B cell (primary cell): ENCODE data around the gene BAHCC1. TPM values are rescaled to one million over a fixed set of nuclear protein-coding genes. Genes with fewer than 3 reads are reported as not detected.

Experiments
- ATAC-seq: fragments of 200-7000 bp; cut with Tn5 transposase; one replicate; pipeline ENCODE4 v1.10.0; 2021; ENCODE audit warnings: low read depth, mild to moderate bottlenecking, moderate number of reproducible peaks, moderate library complexity
- CTCF ChIA-PET: fragments of 350-600 bp; sonication (Branson Sonifier 250); formaldehyde crosslinking; loops from one replicate; lab custom pipeline; 2021; ENCODE audit warnings: antibody characterized with exemption, inconsistent platforms; lab: Charles Lee
- POLR2A ChIA-PET: fragments of 350-600 bp; sonication (Branson Sonifier 250); formaldehyde crosslinking; loops from one replicate; lab custom pipeline; 2021; ENCODE audit warnings: antibody characterized with exemption; lab: Charles Lee
- DNase-seq: peaks from one replicate; pipeline ENCODE4 v3.0.0; 2013
- H2AFZ ChIP-seq: 2 replicates; pipeline ENCODE4 v1.6.1; 2012; ENCODE audit warnings: mild to moderate bottlenecking, low read depth, low read length; ENCODE audit not compliant: insufficient read depth, poor library complexity, severe bottlenecking
- H3K27ac ChIP-seq, 2 donors: 1 replicate in 1 of 2; 2 replicates in 1 of 2; pipeline ENCODE4 v1.5.1; 2012 to 2013; ENCODE audit warnings: low read length in 2 of 2, mild to moderate bottlenecking in 2 of 2, moderate library complexity in 1 of 2
- H3K27me3 ChIP-seq, 4 experiments: fragments of 200-600 bp in 1 of 4; sonication (generic) in 1 of 4; replicated peaks in 1 of 4; 1 replicate in 2 of 4; 2 replicates in 2 of 4; pipeline versions ENCODE4 v1.6.1 to v1.7.0; 2013 to 2016; ENCODE audit warnings: low read length in 3 of 4, mild to moderate bottlenecking in 2 of 4, mixed read lengths in 1 of 4, moderate library complexity in 1 of 4; ENCODE audit not compliant: insufficient read depth in 4 of 4, control insufficient read depth in 3 of 4; ENCODE audit errors: control extremely low read depth in 1 of 4
- H3K36me3 ChIP-seq, 2 experiments: replicated peaks in 1 of 2; 1 replicate in 1 of 2; 2 replicates in 1 of 2; pipeline versions ENCODE4 v1.6.1 to v1.7.1; 2013; ENCODE audit warnings: low read length in 1 of 2; ENCODE audit not compliant: insufficient read depth in 2 of 2, control insufficient read depth in 1 of 2; ENCODE audit errors: control extremely low read depth in 1 of 2, extremely low read depth in 1 of 2
- H3K4me1 ChIP-seq, 2 donors: fragments of 200-600 bp in 1 of 2; sonication (generic) in 1 of 2; 1 replicate in 1 of 2; 2 replicates in 1 of 2; pipeline versions ENCODE4 v1.5.1 to v1.6.1; 2013 to 2017; ENCODE audit warnings: low read length in 2 of 2; ENCODE audit not compliant: control insufficient read depth in 2 of 2, insufficient read depth in 2 of 2
- H3K4me2 ChIP-seq: replicated peaks from 2 replicates; pipeline ENCODE3; 2012; ENCODE audit warnings: mild to moderate bottlenecking, low read depth, low read length; ENCODE audit not compliant: poor library complexity, severe bottlenecking
- H3K4me3 ChIP-seq, 5 experiments: fragments of 200-600 bp in 1 of 5; sonication (generic) in 1 of 5; 1 replicate in 3 of 5; 2 replicates in 2 of 5; pipeline versions ENCODE4 v1.5.1 to v1.7.0; 2011 to 2016; ENCODE audit warnings: low read length in 4 of 5, mild to moderate bottlenecking in 4 of 5, low read depth in 2 of 5, control low read depth in 1 of 5, moderate library complexity in 1 of 5; ENCODE audit not compliant: insufficient read depth in 1 of 5; ENCODE audit errors: control extremely low read depth in 1 of 5, extremely low read depth in 1 of 5
- H3K79me2 ChIP-seq: fragments of 200-600 bp; sonication (generic); one replicate; pipeline ENCODE4 v1.6.0; 2016; ENCODE audit warnings: low read length; ENCODE audit not compliant: control insufficient read depth, insufficient read depth
- H3K9ac ChIP-seq: fragments of 200-600 bp; sonication (generic); 2 replicates; pipeline ENCODE4 v1.6.1; 2017; ENCODE audit warnings: mild to moderate bottlenecking, low read length, moderate library complexity
- H3K9me3 ChIP-seq, 3 donors: one replicate each; pipeline versions ENCODE4 v1.6.1 to v1.7.1; 2013; ENCODE audit warnings: low read length in 2 of 3; ENCODE audit not compliant: control insufficient read depth in 2 of 3, insufficient read depth in 1 of 3; ENCODE audit errors: control extremely low read depth in 1 of 3
- H4K20me1 ChIP-seq: 2 replicates; pipeline ENCODE4 v1.6.0; 2012; ENCODE audit warnings: mild to moderate bottlenecking, low read length; ENCODE audit not compliant: insufficient read depth, control insufficient read depth, poor library complexity, severe bottlenecking
- H3K27ac Mint-ChIP-seq: one replicate; pipeline ENCODE4 v1.8.0; 2021; ENCODE audit warnings: mixed read lengths
- H3K27me3 Mint-ChIP-seq: one replicate; pipeline ENCODE4 v1.8.0; 2021; ENCODE audit warnings: mixed read lengths
- H3K4me1 Mint-ChIP-seq: one replicate; pipeline ENCODE4 v1.8.0; 2021; ENCODE audit warnings: mixed read lengths
- H3K4me3 Mint-ChIP-seq: one replicate; pipeline ENCODE4 v1.8.0; 2021; ENCODE audit warnings: mixed read lengths
- H3K9me3 Mint-ChIP-seq: one replicate; pipeline ENCODE4 v1.8.0; 2022; ENCODE audit warnings: mixed read lengths; ENCODE audit not compliant: insufficient read depth
- EZH2 ChIP-seq: IDR thresholded peaks from 2 replicates; pipeline ENCODE4 v1.6.1; 2012; ENCODE audit warnings: borderline replicate concordance, low read depth, mild to moderate bottlenecking, moderate library complexity, low read length; ENCODE audit not compliant: insufficient read depth, poor library complexity, severe bottlenecking
- WGBS: methylation state at CpG from one replicate; pipeline ENCODE4 v1.1.5; 2013; ENCODE audit warnings: missing lambda C conversion rate; ENCODE audit not compliant: insufficient coverage; 5-methylcytosine and 5-hydroxymethylcytosine counted together
- intact Hi-C: fragments of 100-400 bp; cut with micrococcal nuclease; formaldehyde crosslinking; loops from one replicate; pipeline ENCODE4 v1.10.0; 2022
- polyA plus RNA-seq: library from polyadenylated mRNA; depleted of rRNA; stranded (reverse); fragments of >200 nt; gene quantifications from 2 replicates; pipeline ENCODE4 v1.2.3, GENCODE V29; 2012
- total RNA-seq, 2 donors: library from RNA; stranded (reverse); fragments of 120-200 nt in 1 of 2; gene quantifications; 1 replicate in 1 of 2; 2 replicates in 1 of 2; pipeline versions ENCODE4 v1.2.3 to v1.2.4, GENCODE V29; 2013 to 2022
- TF ChIP-seq, protein P1 (sequence below): fragments of 200-600 bp; IDR thresholded peaks from one replicate; pipeline ENCODE4 v1.8.0; 2022; ENCODE audit warnings: antibody characterized with exemption, mild to moderate bottlenecking

BAHCC1 gene
- total and polyA plus RNA-seq, 2 donors (not counting 1 experiment from before 2014, with no cell fraction given), result 0.12 to 0.48 TPM

DNA sequence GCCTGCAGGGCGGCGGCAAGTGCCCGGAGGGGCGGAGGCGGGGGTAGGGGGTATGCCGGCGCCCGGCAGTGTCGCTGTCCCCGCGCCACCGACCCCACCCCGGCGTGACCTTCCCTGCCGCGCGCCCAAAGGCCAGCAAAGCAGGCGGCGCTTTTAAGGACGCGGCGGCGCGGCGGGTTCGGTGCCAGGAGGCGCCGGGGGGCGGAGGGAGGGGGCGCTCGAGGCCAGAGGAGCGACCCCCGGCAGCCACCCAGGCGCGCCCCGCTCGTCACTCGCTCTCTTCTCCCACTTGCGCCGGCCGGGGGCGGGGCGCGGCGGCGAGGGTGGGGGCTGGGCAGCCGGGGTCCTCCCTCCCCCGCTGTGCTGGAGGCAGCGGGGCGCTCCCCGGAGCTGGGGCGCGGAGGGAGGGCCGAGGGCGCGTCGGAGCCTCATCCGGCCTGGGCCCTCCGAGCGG lies 8.6 kb upstream of the BAHCC1 start:
- TF ChIP-seq, protein P1, sequence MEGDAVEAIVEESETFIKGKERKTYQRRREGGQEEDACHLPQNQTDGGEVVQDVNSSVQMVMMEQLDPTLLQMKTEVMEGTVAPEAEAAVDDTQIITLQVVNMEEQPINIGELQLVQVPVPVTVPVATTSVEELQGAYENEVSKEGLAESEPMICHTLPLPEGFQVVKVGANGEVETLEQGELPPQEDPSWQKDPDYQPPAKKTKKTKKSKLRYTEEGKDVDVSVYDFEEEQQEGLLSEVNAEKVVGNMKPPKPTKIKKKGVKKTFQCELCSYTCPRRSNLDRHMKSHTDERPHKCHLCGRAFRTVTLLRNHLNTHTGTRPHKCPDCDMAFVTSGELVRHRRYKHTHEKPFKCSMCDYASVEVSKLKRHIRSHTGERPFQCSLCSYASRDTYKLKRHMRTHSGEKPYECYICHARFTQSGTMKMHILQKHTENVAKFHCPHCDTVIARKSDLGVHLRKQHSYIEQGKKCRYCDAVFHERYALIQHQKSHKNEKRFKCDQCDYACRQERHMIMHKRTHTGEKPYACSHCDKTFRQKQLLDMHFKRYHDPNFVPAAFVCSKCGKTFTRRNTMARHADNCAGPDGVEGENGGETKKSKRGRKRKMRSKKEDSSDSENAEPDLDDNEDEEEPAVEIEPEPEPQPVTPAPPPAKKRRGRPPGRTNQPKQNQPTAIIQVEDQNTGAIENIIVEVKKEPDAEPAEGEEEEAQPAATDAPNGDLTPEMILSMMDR, result no peak
- TF ChIP-seq EZH2, result no peak
- peak overlapping the region; percentile 78 for H3K9ac ChIP-seq
- intact Hi-C loops, result loop anchor here (5.0 kb wide), 1 partner anchor 89 kb away; the partner anchor contains the start of gene SLC38A10
- DNase-seq (peak; percentile 42), ATAC-seq (peak; percentile 46)
- H3K4me3 ChIP-seq, result peak overlapping the region in 3 of 5 experiments; percentile 57 to 69 (median 64)
- Mint-ChIP-seq H3K4me3 (peak overlapping the region; percentile 53), H3K27me3 (peaks cover 40% of the 10 kb centered on the region), H3K4me1 (no peaks in the 10 kb centered on the region), H3K27ac (no peak overlapping the region), H3K9me3 (no peaks in the 10 kb centered on the region)
- ChIA-PET POLR2A (no interaction called here), CTCF (no interaction called here)
- peak overlapping the region; percentile 97 for H3K4me2 ChIP-seq
- H3K27ac ChIP-seq, result no peak overlapping the region
- H2AFZ ChIP-seq, result peak overlapping the region; percentile 88
- no peaks in the 10 kb centered on the region for H4K20me1 ChIP-seq
- H3K36me3 ChIP-seq, result no peaks in the 10 kb centered on the region
- H3K4me1 ChIP-seq, result peaks cover 10 to 11% of the 10 kb centered on the region in 2 donors
- WGBS, result 4% methylated on average over 57 of the region's 60 CpGs
- H3K79me2 ChIP-seq, result no peaks in the 10 kb centered on the region
- H3K9me3 ChIP-seq, result peaks cover 0 to 14% (median 0%) of the 10 kb centered on the region in 3 donors
- H3K27me3 ChIP-seq, result peaks cover 0 to 70% (median 27%) of the 10 kb centered on the region in 4 experiments
